ENCODE results near the gene CAMTA1.

The CAMTA1 gene

GRCh38 chr1:6935911-6936690 is 150.8 kb downstream of the CAMTA1 start:
- DNase-seq: peak; percentile 58

- DNase-seq: no peak
Observed at GRCh38 chr1:6937048-6937447, 151.8 kb downstream of the CAMTA1 start.

- DNase-seq: no peak
Observed at GRCh38 chr1:6939363-6939762, 154.1 kb downstream of the CAMTA1 start.

GRCh38 chr1:6941786-6942185 is 156.5 kb downstream of the CAMTA1 start:
- no peak for DNase-seq

- DNase-seq: no peak
Observed at GRCh38 chr1:6942990-6943389, 157.7 kb downstream of the CAMTA1 start.

GRCh38 chr1:6944434-6944833 is 159.2 kb downstream of the CAMTA1 start:
- no peak for DNase-seq

GRCh38 chr1:6947952-6948351 is 162.7 kb downstream of the CAMTA1 start:
- no peak for DNase-seq

- DNase-seq: no peak
Observed at GRCh38 chr1:6948416-6948815, 163.2 kb downstream of the CAMTA1 start.

- no peak for DNase-seq
Observed at GRCh38 chr1:6948861-6949260, 163.6 kb downstream of the CAMTA1 start.

GRCh38 chr1:6950001-6950765 is 164.9 kb downstream of the CAMTA1 start:
- no peak for DNase-seq

GRCh38 chr1:6951536-6951935 is 166.3 kb downstream of the CAMTA1 start:
- no peak for DNase-seq

- DNase-seq: no peak
Observed at GRCh38 chr1:6953216-6953615, 168.0 kb downstream of the CAMTA1 start.

- DNase-seq: no peak
Observed at GRCh38 chr1:6953907-6954364, 168.7 kb downstream of the CAMTA1 start.

- DNase-seq: no peak
Observed at GRCh38 chr1:6954591-6954990, 169.3 kb downstream of the CAMTA1 start.

- DNase-seq: no peak
Observed at GRCh38 chr1:6955357-6956094, 170.3 kb downstream of the CAMTA1 start.

- no peak for DNase-seq
Observed at GRCh38 chr1:6956488-6957159, 171.4 kb downstream of the CAMTA1 start.

GRCh38 chr1:6957341-6957740 is 172.1 kb downstream of the CAMTA1 start:
- no peak for DNase-seq

GRCh38 chr1:6958407-6959030 is 173.3 kb downstream of the CAMTA1 start:
- no peak for DNase-seq

GRCh38 chr1:6959491-6959890 is 174.2 kb downstream of the CAMTA1 start:
- no peak for DNase-seq

GRCh38 chr1:6960291-6960811 is 175.1 kb downstream of the CAMTA1 start:
- DNase-seq: peak; percentile 78

GRCh38 chr1:6960860-6961259 is 175.6 kb downstream of the CAMTA1 start:
- no peak for DNase-seq

- no peak for DNase-seq
Observed at GRCh38 chr1:6961289-6961688, 176.0 kb downstream of the CAMTA1 start.

Data from right forelimb (tissue), 1 donor.